ENCODE results near the gene NCAM2.

The NCAM2 gene

GRCh38 chr21:21029164-21029563, 31.0 kb downstream of the NCAM2 start:
- DNase-seq: no peak

GRCh38 chr21:21030311-21030710, 32.1 kb downstream of the NCAM2 start:
- DNase-seq: no peak

DNA sequence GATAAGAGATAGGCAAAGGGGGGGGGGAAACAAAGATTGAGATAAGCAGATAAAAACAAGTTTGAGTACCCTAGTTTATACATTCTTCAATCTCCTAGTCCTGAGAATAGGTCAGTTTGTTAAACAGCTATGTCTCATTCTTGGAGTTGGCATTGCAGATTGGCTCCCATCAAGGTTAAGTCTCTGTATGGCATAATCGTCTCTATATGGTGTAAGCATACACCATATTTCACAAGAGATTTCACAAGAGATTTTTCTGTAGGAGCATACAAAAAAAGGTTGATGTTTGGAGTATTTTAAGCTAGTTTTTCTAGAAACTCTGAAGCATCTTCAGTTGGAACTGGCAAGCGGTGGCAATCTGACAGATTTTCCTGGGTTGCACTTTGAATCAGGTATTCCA, 35.8 kb downstream of the NCAM2 start:
- no peak for DNase-seq

DNA sequence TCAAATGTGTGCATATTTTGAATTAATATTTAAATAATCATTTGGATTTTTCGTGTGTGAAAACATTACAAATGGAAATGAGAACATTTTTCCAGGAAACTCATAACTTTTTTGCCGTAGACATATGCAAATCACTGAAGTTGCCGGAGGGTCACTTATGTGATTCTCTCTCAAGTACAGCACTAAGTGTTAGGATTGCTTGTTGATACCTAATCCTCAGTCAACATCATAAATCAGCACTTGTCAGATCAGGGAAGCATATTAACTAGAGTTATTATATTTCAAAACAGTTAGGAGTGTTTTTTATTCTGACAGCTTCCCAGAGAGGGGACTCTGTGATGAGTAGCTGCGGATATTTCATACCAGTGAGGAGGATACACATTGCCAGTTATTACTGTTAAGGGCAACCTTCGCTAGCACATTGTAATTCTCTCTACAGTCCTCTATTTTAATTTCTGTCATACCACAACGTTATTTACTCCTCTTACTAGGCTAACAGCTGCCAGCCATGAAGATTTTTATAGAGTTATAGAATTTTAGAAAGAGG, 41.5 kb downstream of the NCAM2 start:
- no peak for DNase-seq

DNA sequence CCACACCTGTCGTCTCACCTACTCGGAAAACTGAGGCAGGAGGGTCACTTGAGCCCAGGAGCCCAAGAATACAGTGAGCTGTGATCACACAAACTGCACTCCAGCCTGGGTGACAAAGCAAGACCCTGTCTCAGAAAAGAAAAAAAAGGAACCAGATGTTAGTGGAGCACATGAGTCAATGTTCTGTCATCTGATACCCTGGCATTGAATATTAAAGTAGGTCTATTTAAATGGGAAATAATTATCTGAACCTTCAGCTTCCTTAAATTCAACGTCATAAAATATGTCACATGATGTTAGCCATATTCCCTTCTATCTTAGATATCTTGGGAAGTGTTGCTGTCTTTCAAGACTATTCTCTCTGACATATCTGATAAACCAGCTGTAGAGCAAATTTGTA, 47.3 kb downstream of the NCAM2 start:
- DNase-seq: no peak

DNA sequence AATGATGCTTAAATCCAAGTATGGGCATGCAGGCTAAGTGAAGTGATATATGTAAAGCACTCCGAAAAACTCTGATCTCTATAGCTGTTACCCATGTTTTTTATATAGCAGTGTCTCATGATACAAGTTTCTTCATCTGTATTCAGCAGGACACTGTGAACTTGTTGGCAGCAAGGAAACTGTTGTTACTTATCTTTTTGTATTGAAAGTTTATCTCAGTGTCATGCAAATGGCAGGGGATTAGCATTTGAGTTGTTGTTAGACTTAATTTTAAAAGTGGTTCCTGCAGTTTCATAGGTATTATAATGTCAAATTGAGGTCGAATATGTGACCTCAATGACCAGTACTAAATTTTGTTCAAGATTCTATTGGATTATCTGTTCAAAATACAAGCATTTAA, 47.9 kb downstream of the NCAM2 start:
- DNase-seq: no peak

DNA sequence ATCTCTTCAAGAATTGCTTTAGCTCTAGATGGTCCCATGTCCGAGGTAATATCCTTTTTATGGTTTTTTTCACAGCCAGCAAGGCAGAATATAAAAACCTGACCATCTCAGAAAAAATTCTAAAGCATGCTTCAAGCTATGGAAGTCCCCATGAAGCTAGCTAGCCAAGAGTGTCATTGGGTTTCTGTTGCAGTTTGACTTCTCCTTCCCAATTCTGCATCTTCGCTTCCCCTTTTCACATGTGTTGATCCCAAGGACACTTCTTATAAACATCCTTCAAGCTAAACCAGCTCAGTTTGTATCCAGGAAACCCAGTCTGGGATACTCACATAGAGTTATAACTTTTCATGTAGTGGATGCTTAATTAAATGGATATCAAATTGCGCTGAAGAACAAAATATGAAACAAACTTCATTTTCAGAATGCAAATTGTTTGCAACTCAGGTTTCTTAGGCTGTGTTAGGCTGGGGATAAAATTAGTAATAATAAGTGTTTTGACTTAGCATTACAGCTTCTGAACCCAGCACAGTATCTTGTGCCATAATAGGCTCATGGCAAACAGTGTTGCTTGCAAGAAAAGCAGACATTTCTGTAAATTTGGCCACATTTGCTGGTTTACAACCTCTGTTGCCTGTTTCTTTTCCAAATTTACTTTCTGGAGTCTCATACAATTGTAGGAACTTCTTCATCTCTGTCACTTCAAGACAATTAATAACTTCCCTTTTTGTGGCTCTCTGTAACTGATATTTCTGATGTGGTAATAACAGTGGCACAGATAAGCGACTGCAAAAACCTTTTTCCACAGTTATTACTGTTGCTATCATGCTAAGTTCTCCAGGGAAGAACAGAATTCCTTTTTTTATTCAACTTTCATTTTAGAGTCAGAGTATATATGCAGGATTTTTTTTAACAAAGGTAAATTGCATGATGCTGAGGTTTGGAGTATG, 53.2 kb downstream of the NCAM2 start:
- DNase-seq: no peak

DNA sequence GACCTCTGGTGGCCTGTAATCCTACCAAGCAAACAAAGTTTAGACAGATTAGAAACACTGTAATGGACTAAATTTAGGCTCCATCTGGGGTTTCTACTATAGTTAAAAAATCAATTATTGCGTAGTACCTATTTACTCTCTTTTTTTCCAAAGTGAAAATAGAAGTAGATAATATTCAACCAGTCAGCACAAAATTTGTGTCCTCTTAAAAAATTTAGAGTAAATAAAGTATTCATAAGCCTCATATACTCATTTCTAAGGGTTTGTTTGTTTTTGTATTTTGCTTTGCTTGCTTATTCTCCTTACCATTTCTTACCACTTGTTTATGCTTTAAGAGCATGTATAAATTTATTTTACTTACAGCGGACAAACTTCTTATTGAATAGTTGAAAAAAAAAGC, 54.5 kb downstream of the NCAM2 start:
- DNase-seq: no peak

- DNase-seq: no peak
Observed at GRCh38 chr21:21057349-21058062, 59.3 kb downstream of the NCAM2 start.

DNA sequence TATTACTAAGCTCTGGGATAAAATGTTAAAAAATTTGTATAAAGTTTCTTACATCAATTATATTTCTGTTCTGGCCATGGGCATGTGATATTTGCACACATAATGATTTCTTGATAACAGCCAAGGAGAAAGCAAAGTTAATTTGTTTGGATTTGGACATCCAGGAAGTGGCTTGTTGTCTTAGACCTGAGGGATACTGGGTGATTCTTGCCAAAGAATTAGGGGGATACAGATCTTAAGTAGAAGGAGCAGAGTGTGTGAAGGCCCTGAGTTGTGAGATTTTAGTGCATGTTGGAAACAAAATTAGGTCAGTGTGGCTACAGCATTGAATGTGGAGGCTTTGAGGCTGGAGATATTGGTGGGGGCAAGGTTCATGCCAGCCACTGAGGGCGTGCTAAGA, 65.6 kb downstream of the NCAM2 start:
- no peak for DNase-seq

DNA sequence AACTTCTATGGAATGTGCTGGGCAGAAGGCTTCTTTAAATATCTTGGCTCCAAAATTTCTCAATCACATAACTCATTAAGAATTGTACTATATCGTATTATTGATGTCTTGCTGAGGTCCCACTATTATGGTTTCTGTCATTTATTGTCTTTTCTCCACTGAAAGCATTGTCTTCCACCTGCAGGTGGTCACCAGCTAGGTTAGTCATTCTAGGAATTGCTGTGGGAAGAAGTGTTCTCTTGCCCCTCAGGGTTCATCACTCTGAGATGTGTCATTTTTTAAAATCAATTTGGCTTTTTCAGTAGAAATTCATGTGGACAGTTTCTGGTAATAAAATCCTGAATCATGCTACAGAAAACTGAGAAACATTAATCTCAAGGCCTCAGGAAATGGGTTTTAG, 66.1 kb downstream of the NCAM2 start:
- DNase-seq: no peak

- no peak for DNase-seq
Observed at GRCh38 chr21:21067375-21067774, 69.2 kb downstream of the NCAM2 start.

- no peak for DNase-seq
Observed at GRCh38 chr21:21074305-21074704, 76.1 kb downstream of the NCAM2 start.

DNA sequence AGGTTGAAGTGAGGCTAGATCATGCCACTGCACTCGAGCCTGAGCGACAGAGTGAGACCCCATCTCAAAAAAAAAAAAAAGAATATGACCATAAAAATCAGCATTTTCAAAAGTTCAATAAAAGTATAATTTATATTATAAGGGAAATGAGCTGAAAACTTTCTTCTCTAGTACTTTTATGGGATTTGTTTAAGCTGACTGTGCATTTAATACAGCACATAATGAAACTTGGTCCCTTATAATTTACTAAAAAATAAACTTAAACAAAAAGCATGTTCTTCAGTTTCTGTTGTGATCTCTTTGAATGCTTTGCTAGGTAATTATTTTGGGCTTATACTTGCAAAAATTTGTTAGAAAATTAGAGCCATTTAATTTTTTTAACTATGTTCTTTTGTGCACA, 77.8 kb downstream of the NCAM2 start:
- no peak for DNase-seq

DNA sequence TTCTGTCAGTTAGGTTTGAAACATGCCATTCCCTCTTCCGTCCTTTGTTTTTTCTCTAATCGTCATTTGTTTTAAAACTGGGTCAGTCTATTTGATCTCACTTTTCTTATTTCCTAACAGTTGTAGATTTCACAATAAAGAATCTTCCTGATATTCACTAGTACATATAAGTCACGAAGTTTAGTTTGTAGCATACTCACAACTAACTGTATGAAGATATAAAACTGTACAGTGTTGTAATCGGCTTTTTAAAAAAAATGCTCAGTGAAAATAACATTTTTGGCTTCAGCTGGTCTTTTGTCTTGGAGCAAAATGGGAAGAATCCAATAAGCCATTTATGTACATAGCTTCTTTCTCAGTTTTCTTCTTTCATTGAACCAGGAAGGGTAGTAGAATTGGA, 78.3 kb downstream of the NCAM2 start:
- no peak for DNase-seq

GRCh38 chr21:21079646-21080045, 81.4 kb downstream of the NCAM2 start:
- DNase-seq: no peak

DNA sequence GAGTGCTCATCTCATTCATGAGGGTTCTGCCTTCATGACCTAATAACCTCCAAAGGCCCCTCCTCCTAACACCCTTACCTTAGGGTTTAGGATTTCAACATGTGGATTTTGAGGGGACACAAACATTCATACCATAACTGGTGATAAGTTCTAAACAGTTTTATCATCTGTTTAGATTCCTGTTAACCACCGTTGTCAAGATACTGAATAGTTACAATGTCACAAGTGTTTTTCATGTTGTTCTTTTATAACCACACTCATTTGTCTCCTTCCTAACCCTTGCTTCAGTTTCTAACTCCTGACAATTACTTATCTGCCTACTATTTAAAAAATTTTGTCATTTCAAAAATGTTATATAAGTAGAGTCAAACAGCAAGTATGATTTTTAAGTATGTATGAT, 86.0 kb downstream of the NCAM2 start:
- DNase-seq: no peak

DNA sequence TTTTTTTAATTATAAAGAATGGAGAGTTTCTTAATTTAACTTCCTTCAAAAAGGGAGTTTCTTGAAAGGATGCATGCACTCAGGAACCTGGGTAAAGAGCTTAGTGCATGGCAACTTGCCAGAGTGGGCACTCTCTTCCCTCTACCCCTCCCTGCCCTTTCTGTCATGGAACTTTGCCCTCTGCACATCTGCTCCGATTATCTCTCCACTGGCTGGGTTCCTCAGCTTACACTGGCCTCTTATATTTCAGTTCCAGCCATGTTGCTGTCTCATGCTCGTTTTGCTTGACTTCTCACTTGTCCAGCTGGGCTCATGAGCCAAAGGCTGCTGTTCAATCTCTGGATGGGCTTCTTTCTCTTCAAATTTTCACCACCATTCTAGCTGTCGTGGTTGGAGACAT, 87.0 kb downstream of the NCAM2 start:
- no peak for DNase-seq

- no peak for DNase-seq
Observed at GRCh38 chr21:21096956-21097355, 98.7 kb downstream of the NCAM2 start.

- DNase-seq: no peak
Observed at GRCh38 chr21:21097466-21097865, 99.3 kb downstream of the NCAM2 start.

- DNase-seq: no peak
Observed at GRCh38 chr21:21101911-21102310, 103.7 kb downstream of the NCAM2 start.

DNA sequence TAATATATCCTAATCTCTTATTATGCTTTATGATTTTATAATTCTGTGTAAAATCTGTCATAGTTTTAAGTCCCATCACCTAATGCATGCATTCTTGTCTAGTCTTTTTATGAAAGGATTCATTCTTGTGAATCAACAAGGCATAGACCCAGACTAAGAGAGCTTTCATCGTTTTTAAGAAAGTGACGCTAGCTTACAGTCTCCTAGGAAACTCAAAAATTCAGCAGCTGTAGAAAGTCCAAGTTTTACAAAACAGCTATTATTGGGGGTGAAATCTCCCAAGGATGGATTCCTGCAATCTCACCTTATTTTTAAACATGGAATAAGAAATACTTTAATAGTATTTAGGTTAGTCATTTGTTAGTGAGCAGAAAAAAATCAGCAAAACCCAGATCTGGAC, 104.7 kb downstream of the NCAM2 start:
- DNase-seq: no peak

- no peak for DNase-seq
Observed at GRCh38 chr21:21103692-21104091, 105.5 kb downstream of the NCAM2 start.

GRCh38 chr21:21109736-21110135, 111.5 kb downstream of the NCAM2 start:
- no peak for DNase-seq
